GM19240 (cell line): ENCODE measurements around the gene TRAK1.

ENCODE experiments used
- DNase-seq: peaks from one replicate; pipeline ENCODE4 v3.0.0; 2011; ENCODE audit warnings: low spot score; ENCODE audit not compliant: insufficient read length

The TRAK1 gene

DNA sequence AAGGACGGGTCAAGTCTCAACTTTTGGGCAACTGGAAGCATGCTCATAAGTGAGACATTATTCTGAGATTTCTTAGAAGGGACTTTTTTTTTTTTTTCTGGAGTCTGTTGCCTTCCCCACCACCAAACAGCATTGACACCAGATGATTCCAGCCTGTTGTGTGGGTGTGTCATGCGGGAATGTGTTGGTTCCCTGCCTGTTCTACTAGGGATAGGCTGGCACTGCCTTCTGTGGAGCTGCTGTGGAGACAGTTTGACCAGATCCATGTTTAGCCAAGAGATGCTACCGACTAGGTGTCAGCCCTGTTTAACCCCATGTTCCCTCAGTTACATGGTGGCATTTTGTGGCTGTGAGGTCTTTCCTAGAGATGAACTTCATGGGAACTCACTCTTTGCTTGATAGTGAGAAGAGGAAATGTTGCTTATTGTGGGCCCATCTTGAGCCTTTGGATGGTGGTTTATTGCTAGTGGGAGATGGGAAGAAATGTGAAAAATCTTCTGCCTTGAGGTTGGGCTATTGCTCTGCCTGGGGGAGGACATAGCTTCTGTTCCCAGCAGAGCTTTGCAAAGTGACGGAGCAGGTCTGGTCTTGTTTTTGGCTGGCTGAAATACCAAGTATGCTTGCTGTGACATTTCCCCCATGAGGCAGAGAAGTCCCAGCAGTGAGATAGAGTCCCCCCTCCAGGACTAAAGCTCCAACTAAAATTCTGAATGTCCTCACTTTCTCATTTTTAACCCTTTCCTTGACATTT is 31.3 kb downstream of the TRAK1 start:
- DNase-seq: no peak

DNA sequence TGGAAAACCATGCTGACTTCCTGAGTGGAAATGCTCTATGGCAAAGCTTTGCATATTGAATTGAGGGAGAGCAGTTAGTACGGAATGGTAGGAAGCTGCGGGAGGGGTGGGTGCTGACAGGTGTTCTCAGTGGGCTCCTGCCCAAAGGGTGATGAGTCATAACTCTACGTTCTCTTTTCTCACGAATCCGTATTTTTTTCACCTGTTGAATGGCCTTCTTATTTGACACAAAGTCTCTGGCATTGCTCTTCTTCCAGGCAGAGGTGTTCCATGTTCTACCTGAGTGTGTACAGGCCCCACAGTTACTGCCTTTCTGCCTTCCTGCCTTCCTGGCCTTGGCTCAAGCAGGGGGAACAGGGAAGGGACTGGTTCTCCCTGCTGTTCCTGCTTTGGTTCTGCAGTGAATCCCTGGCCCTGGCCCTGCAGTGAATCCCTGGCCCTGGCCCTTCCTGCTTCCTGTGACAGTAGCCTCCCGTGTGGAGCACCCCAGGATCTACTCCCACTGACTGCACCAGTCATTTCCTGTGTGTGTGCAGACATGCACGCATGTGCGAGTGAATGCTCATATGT is 31.9 kb downstream of the TRAK1 start:
- no peak for DNase-seq

DNA sequence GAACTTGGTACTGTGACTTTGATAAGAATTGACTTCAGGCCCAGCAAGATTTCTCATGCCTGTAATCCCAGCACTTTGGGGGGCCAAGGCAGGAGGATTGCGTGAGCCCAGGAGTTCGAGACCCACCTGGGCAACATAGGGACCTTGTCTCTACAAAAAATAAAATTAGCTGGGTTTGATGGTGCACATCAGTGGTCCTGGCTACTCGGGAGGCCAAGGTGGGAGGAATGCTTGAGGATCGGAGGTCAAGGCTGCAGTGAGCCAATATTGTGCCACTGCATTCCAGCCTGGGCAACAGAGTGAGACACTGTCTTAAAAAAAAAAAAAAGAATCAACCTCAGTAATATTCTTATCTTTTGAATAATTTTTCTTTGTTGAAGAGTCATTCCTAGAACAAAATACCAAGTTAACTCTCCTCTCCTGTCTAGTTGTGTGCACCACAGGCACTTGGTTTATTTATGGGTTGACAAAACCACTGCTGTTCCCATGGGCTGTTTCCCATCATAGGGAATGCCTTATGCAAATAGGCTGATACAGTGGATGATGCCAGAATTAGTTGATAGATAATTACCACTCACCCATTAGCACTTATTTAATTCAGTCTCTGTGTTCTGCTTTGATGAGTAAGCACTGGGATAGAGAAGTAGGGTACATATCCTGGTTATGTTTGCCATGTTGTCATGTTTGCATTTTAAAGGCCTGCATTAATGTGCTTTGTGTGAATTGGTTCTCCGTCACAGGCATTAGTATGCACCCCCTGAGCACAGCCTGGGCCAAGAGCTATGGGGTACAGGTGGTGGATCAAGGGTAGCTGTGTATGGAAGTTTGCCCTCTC is 32.9 kb downstream of the TRAK1 start:
- no peak for DNase-seq

DNA sequence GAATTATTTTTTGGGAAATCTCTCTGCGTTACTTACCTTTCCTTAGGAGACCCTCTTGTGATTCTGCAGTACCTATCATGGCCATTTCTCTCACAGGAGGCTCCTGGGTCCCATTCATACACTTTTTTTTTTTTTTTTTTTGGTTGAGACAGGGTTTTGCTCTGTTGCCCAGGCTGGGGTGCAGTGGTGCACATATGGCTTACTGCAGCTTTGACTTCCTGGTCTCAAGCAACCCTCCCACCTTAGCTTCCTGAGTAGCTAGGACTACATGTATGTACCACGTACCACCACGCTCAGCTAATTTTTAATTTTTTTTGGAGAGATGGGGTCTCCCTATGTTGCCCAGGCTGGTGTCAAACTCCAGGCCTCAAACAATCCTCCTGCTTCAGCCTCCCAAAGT is 36.1 kb downstream of the TRAK1 start:
- no peak for DNase-seq

DNA sequence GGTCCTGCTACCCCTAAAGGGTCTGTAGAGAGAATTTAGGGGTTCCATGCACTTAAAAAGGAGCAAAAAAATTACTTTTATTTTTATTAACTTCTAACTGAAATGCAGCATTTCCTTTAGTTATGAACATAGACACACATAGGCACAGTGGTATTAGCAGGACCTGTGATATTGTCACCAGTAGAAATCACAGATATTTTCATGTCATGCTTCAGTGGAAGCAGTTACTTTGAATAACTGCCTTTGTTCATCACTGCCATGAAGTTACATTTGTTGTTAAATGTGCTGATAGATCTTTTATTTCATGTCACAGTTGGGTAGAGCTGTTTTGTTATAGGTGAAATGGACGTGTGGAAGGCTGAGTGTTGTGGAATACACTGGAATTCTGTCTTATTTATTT is 37.4 kb downstream of the TRAK1 start:
- DNase-seq: no peak

DNA sequence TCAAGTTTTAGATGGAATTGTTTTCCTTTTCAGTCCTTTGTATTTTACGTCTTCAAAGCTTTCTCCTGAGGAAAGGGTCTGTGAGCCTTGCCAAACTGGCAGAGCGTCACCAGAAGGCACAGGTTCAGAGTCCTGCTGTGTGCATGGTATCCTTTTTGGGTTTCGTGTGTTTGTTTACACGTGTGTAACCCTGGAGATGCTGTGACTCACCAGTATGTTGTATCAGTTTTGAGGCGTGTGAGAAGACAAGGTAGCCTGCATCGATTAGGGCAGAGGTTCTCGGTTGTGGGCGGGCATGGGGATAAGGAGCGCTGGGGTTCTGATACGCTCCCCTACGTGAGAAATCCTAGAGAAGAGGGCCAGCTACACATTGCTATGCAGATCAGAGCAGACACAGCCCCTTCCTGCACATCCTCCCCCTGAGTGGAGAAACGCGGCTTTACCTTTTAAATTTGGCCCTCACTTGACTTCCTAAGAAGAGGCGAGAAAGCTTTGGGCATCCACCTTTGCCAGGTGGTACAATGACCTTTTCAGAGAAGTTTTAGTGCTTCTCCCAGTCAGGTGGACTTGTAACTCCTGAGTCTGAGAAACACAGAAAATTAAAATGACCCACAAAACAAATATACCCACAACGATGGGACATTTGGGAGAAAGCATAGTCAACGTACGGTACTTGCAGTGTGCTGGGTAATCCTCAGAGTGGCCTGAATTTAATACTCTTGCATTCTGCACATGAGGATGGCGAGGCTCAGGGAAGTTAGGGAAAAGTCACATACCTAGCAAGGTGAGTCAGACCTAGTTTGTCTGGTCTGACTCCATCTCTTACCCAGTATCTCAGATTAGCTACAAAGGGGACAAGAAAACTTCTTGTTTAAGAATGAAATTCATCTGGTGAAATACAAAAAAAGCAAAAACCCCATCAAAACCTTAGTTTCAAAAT is 38.1 kb downstream of the TRAK1 start:
- DNase-seq: no peak

DNA sequence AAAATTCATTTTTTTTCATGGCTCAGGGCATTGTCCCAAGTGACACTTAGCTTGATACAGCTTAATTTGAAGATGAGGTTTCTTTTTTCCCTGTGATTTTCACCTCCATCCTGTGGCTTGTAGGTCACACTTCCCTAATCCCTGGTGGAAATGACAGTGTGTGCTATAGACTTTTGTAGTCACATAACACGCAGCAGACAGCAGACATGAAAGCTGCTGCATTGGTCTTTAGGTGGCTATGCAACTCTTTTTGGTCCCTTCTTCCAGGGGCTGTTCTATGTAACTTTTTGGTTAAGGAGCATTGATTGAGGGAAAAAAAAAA is 38.8 kb downstream of the TRAK1 start:
- DNase-seq: no peak

DNA sequence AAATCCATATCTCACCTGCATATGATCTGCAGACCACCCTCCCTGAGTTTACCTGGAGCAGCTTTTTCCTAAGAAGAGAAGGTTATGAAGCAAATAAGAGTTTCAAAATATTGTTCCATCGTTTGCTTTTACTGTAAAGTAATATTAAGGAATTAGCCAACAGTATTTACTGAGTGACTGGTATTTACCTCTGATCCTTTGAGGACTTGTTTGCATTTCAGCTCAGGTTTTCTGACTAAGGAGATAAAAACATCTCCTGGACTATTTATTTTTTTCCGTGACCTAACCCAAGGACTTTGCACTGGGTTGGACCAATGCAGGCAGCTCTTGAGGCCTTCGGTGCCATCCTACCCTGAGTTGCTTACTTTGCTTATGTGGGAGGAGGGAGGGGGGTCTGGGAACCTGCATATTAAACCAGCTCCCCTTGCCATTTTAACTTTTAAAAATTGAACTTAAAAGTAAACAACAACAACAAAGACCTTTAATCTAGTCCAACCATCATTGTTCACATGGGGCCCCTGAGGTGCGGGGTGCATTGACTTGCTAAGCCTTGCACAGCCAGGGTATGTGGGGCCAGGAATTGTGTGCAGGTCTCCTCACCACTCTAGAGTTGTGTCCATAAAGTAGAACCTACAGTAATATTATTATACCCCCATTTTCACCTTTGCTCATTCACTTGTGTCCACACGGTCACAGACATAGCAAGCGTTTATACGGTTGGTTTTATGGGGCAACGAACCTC is 39.3 kb downstream of the TRAK1 start:
- no peak for DNase-seq

DNA sequence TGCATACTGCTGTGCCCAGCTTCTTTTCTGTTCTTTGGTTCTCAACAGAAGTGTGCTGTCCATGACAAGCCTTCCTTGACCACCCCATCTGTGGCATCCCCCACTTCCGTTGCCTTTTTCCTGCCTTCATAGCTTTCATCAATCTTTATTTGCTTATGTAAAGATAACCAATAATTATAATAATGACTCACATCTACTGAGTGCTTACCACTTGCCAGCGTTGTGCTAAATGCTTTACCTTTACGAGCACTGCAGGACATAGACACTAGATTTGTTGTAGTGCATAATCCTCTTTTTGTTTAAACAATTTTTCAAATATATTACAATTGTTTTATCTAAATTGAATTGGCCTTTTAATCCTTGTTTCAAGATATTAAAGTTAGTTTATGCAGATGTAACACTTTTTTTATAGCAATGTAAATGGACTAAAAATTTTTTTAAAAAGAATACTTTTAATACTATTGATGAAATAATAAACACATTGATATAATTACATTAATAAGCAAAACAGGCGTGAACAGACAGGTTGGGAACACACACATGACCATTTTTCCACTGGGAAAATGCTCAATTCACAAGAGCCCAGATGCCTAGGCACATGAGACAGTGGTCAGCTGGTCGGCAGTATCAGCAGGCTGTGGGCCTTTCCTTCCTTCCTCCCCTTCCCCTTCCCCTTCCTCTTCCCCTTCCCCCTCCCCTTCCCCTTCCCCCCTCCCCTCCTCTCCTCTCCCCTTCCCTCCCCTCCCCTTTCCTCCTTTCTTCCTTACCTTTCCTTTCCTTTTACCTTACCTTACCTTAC is 42.5 kb downstream of the TRAK1 start:
- no peak for DNase-seq

DNA sequence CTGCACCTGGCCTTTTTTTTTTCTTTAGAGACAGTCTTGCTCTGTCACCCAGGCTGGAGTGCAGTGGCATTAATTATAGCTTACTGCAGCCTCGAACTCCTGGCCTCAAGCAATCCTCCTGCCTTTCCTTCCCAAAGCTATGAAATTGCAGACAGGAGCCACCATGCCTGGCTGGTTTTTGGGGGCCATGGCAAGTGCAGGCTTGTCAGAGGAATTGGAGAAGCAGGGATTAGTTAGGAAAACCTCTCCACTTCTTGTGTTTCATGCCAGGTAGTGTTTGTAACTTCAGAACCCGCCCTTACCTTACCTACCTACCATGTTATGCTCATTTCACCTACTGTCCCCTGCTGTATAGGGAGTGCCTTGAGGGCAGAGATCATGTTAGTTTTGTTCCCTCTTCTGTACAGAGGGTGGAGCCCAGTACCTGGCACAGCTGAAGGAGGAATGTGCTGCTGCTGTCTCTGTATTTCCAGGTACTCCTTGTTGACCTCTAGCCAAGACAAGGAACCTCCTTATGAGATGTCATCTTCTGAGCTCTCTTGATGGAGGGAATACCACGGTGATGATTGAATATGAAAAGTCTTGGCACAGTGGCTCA is 43.8 kb downstream of the TRAK1 start:
- DNase-seq: no peak

DNA sequence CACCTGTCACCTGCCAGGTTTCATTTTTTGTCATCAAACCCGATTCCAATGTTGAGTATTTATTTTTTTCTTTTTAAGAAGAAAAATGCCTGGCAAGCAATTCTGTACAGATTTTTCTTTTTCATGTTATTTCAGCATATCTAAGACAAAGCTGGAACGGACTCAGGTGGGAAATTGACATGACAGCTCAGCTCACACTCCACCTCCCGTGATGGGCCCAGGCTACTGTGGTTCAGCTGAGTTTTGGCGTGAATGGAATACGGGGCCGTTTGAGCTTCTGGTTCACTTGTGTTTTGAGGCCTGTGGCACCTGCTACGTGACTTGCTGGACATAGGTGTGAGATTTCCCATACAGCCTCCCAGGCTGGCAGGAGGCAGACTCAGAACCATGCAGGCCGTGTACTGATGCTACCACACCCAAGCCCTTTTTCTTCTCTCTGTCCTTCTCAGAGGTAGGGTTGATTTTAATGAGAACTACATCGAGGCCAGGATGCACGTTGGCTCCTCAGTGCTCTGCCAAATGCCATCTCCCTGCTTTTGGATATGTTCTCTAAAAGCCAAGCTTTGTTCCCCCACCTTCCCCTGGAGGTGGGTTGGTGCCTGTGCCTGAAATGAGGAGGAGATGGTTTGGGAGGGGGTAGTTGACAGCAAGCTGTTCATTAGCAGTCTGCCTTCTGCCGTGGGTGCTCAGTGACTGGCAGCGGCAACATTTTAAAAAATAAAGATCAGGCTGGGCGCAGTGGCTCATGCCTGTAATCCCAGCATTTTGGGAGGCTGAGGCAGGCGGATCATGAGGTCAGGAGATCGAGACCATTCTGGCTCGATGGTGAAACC is 48.7 kb downstream of the TRAK1 start:
- DNase-seq: no peak

DNA sequence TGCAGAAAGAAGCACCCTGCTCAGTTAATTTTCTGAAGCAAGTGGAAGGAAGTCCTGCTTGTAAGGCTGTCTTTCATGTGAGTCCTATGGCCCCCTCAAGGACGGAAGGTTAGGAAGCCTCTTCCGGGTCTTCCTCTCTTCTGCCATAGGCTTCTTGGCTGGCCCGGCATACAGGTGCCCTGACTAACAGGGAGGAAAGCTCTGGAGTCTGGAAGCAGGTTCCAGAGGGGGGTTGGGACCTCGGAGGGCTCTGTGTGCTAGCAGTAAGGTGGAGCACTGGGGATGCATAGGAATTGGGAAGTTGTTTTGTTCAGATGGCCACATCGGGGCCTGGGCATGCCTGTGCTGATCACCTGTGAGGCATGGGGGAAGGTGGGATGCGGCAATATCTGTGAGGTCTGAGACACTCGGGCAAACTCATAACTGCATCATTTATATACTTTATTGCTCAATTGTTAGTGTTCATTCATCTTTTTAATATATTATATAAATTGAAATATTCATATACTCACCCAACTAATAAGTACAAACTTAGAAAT is 49.6 kb downstream of the TRAK1 start:
- DNase-seq: no peak

DNA sequence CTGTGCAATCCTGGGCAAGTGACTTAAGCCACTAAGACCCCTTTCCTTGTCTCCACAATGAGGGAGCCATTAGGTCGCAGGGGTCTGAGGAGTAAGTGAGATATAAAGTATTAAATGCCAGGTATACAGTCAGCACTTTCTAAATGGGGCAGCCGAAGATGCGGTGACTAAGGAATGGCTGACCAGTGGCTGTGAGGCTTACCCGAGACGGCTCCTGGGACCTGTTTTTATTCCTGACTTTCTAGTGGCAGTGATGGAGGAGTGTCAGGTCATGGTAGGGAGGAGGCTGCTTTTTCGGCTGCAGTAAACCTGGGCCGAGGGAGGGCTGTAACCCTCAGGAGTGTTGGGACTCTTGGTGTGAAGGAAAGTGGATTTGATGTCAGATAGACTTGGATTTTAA is 52.3 kb downstream of the TRAK1 start:
- no peak for DNase-seq

DNA sequence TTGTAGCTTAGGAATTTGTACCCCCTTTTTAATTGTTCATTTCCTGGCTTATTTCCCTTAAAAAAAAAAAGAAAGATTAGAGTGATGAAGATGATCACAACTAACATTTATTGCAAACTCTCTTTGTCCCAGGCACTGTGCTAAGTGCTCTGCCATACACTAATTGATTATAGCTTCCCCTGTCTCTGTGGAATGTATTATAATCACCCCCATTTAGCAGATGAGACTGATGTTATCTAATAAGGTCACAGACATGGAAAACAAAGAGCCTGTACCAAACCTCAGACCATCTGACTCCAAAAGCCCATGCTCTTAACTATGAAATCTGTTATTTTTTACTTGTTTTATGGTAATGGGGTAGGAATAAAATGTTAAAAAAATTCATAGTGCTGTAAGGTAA is 53.1 kb downstream of the TRAK1 start:
- no peak for DNase-seq

DNA sequence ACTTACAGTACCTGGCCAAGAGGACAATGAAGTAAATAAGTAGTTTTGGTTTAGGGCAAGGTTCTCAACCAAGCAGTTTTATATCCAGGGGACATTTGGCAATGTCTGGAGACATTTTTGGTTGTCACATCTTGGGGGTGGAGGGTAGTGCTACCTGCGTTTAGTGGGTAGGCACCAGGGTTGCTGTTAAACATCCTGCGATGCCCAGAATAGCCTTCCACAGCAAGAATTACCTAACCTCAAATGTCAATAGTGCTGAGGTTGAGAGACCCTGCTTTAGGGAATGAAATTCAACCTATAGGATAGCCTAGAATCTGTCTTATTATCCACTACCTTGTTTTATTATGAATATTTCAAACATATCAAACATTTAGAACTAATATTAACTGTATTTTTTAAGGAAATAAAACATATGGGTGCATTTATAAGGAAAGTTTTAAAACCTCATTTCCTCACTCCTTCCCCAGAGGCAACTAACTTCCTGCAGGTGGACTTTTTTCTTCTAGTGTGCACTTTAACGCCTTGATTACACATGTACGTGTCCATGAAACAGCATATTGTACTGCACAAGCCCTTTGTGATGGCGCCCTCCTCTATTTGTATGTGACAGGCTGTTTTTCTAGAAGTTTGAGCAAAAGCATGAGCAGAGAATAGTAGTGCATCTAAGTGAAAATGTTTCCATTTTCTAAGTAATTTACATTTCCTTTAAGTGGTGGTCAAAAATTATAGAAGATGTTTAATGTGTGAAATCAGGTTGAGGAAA is 57.1 kb downstream of the TRAK1 start:
- no peak for DNase-seq

DNA sequence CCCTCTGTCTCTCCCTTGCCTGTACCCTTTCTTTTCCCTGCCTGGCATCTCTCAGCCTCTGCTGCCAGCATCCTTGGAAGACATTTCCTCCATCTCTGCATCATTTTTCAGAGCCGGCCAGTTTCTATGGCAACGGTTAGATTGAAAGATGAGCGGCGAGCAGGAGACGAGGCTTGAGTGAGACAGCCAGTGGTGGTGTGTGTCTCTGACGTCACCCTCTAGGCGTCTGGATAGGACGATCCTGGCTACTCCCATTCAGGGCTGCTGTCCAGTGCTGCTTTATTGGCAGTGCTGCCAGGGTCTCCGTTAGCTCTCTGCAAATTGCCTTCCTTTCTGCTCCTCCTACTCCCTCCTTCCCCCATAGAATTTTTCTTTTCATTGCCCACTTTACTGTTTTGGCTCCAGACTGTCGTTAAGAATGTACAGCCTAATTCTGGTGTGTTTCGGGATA is 57.9 kb downstream of the TRAK1 start:
- DNase-seq: no peak

DNA sequence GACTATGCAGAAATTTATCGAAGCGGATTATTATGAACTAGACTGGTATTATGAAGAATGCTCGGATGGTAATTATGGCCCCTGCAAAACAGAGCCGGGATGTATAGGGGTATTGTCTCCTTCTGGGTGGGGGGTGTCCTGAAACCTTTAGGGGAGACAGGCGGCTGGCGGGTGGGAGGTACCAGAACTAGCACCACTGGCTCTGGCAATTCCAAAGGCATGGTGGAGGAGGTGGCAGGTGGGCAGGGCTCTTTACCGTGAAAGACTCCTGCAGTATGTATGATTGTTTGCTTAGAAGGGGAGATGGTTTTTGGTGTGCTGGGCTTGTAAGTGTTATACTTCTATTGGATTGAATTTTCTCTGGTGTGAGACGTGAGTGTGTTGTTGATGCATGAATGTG is 58.4 kb downstream of the TRAK1 start:
- no peak for DNase-seq

DNA sequence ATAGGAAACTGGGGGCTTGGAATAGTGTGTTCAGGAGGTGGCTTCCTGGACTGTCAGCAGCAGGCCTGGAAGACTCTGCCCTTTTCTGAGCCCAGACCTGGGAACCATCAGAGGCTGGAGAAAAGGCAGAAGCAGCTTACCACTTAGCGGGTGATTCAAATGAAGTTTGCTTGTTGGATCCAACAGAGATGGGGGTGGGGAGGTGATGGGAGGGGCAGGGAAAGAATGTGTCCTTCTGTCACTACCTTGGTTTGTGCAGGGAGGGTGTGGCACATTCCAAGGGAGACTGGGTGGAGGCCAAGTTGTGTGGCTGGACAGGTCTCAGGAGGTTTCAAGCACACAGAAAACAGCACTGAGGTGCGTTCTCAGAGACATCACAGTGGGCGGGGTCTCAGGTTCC is 58.8 kb downstream of the TRAK1 start:
- no peak for DNase-seq
